GM19438 (cell line): ENCODE measurements around the gene SPEG.

Experiments used
- ATAC-seq: cut with Tn5 transposase; IDR thresholded peaks from one replicate; pipeline ENCODE4 v1.9.1; 2021; ENCODE audit warnings: low read depth; ENCODE audit not compliant: unreplicated experiment

The SPEG gene

DNA sequence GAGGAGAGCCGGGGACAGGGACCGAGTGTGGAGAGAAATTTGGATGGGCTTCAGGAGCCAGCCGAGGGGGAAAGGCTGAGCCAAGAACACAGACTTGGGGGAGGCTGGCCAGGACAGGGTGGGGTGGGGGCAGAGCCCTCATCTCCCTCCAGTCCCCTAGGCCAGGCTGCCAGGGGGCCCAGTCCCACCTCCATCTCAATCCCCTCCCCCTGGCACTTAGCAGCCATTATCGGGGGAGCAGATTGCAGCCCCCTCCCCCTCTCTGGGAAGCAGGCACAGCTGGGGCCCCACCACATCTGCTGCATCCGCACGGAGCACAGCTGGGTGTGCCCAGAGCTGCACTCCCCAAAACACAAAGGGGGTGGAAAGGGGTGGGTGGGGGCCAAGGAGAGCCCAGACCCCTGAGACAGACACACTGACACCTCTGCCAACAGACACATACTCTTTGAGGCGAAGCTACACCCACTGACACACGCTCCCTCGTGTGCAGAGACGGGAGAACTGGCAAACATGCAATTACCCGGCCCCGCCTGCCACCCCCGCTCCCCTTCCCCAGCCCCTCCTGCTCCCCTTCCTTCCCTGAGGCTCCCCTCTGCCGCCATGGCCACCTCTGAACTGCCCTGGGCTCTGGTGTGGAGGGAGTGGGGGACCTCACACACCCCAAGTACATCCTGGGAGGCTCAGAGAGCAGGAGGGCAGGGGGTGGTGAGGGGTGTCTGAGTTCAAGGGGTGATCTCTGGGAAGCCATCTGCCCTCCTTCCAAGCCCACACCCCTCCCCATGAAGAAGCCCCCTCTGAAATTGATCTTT, 74.5 kb downstream of the SPEG start:
- ATAC-seq: peak; percentile 21

DNA sequence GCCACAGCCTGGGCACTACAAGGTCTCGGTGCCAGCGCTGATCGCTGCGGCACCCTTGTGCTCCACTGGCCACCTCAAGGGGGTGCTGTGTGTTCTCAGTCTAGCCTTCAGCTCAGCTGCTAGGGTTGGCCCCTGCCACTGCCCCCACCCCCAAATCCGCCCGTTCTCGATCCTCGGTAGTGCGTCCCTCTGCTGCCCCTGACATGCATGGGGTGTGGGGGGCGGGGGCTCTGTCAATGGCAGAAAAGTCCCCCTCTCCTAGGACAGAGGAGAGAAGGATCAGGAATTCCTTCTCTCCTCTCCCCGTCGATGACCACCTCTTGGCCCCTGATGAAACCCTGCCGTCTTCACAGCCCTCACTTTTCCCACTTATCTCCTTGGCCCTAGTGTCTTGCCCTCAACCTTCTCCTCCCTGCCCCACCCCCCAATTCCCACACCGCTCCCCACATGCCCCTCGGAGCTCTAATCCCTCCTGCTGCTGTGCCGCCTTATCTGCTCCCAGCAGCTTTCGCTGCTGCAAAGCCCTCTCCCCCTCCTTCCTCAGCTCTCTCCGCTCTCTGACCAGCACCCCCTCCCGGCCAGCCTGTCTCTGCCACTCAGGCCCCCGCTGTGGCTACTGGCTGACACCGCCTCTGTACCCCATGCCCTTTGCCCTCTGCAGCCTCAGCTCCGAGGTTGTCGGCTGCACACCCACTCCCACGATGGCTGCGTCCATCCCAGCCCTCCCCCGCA, 75.3 kb downstream of the SPEG start:
- ATAC-seq: peak; percentile 74

DNA sequence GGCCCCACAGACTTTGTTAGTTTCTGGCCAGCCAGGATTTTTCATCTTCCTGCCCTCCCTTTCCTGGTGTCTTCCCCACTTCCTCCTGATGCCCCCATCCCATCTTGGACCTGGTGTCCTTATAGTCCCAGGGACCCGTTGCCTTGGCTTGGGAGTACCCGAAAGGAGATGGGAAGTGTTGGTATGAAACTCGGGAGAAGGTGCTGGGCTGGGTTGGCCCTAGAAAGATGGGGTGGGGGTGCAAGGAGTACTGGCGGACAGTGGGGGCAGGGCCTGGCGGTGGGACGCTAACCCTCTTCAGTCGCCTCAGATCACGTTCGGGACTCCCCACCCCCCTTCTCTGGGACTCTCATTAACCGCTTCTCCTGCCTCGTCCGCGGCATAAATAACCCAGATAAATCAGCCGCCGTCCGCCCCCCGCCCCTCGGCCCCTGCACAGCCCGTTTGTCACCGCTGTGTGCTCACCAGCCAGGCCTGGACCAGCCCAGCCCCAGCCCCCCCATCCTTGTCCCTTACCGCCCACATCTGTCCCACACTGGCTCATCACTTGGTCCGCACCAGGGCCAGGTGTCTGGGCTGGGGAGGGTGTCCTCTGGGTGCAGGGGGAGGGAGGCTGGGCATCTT, 76.0 kb downstream of the SPEG start:
- no peak for ATAC-seq

DNA sequence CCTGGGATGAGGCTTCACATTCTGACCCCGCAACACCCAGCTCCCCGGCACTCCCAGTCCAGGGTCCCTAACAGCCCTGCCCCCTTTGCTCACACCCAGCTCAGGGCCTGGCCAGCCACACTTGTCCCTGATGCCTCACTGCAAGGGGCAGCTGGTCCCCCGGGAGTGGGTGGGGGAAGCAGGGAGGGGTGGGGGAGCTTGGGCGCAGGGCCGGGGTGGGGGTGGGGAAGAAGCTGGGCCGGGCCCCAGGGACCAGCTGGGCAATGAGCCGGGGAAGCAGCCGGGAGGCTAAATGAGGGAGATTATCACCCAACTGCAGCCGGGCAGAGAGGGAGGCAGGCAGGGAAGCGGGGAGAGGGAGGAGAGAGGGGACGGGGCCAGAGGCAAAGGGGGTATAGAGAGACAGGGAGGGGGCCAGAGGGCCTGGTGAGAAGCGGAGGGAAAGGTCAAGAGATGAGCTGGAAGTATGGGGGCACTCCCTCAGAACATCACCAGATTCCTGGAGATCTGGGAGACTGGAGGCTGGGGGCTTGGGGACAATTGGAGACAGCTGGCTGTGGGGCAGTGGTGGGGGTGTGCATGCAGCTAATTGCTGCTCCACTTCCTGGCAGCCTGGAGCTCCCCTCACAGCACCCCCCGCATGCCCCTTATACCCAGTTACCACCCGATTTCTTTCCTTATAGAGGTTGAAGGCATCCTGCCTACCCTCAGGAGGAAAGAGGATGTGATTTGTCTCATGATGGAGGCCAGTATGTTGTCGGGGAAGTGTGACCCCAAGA, 77.1 kb downstream of the SPEG start:
- no peak for ATAC-seq

DNA sequence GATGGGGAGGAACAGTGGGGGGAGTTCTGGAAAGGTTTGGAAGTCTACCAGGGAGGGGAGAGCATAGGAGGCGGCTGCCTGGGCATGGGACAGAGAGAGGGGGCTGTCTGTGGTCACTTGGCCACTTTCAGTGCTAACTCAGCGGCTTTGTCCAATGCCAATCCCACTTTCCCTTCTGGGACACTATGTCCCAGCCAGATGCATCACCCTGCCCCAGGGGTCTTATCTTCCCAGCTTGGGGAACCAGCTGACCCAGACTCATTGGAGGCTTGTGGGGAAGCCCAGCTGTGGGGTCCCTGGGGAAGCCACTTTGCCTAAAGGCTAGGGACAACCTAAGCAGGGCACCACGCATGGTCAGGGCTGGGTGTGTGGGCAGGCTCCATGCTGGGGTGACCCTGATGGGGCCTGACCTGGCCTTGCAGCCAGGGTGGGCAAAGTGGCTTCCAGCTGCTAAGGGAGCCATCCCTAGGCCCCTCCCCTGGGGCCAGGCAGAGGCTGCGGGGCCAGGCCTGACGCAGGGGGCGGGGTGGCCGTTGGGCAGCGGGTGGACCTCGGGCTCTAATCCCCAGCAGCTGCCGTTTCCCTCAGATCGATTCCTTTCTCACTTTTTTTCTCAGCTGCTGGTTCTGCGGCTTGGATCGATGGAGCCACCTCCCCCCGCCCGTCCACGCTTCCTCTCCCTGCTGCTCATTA, 78.0 kb downstream of the SPEG start:
- ATAC-seq: no peak

DNA sequence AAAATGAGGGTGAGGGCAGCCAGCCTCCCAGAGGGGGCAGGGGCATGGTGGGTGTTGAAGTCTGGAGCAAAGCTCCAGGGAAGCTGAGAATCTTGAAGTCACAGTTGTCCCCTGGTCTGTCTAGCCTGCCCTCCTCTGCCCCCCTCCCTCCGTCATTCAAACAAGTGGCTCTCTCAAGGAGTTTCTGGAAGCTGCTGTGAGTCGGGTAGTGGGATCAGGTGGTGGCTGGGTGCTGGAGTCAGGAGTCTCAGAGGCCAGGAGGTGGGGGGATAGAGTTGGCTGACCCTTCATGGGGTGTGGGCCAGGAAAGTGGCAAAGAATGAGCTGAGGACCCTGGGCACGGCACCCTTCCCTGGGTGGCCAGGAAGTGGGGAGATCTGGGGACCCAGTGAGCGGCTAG, 79.1 kb downstream of the SPEG start:
- no peak for ATAC-seq

DNA sequence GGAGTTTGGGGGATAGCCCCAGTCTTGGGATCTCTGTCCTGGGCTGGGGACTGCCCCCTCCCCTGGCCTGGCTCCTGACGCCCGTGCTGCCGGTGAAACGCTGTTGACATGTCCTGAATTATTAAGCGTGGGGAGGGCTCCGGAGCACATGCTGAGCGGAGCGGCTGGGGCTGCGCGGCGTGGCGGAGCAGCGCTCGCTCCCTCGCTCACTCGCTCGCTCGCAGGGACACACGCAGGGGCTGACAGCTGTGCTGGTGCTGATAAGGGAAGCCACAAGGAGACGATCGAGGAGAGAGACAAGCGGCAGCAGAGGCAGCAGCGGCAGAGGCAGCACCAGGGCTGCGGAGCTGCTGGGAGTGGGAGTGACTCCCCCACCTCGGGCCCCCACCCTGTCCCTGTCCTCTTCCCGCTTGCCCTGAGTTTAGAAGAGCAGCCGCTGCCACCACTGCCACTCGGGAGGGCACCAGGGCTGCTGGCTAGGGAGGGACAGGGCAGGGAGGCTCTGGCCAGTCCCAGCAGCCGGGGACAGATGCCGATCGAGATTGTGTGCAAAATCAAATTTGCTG, 79.6 kb downstream of the SPEG start, which contains the start of gene ASIC4:
TSS of gene ASIC4 (plus strand) at position 287 of the 566 bp plus-strand sequence. CDS start at position 530, 243 bp downstream.
- ATAC-seq: no peak

DNA sequence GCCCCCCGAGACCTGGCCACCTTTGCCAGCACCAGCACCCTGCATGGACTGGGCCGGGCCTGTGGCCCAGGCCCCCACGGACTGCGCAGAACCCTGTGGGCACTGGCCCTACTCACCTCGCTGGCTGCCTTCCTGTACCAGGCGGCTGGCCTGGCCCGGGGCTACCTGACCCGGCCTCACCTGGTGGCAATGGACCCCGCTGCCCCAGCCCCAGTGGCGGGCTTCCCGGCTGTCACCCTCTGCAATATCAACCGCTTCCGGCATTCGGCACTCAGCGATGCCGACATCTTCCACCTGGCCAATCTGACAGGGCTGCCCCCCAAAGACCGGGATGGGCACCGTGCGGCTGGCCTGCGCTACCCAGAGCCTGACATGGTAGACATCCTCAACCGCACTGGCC, 80.2 kb downstream of the SPEG start:
- ATAC-seq: no peak

DNA sequence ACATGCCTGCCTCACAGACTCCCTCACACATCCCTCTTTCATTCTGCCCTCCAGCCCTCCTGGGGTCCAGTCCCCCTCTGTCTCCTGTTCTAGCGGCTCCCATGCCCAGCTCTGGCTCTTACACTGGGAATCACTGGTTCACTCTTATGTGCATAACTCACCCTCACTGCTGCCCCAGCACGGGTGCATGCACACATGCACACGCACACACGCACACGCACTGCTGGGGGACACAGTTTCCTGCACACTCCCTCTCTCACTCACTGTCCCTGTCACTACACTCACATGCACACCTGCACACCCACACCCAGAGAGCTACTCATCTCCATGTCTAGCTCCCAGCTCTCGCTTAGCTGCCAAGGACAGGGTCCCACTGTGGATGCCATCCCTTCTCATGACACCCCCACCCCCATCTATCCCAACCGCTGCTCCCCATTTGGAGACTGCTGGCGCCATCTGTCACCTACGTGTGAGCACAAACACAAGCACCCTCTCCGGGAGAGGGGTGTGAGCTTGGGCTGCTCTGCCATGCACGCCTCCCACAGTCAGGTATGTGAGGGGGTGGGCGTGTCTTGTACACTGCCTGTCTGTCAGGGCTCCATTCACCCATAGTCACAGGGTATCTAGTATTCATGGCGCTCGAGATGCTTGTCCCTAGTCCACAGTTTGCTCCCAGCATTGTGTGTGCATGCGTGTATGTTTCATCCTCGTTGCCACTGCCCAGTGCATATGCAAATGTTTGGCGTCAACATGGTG, 81.4 kb downstream of the SPEG start:
- no peak for ATAC-seq

DNA sequence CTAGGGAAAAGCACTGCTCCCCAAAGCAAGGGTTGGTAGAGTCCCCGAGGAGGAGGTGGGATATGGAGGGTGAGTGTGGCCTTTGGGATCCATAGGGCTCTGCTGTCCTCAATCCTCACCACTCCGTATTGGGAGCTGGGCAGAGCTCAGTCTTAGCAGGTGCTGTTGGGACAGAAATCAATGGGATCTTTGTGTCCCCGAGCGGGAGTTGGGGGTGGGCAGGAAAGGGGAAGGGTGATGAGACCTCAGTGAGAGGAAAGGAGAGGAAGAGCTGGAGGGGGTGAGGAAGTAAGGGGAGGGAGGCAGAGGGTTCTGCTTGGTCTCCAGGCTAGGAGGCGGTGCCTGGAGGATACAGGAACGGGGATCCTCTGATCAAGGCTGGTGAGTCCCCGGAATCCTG, 82.2 kb downstream of the SPEG start:
- ATAC-seq: no peak

DNA sequence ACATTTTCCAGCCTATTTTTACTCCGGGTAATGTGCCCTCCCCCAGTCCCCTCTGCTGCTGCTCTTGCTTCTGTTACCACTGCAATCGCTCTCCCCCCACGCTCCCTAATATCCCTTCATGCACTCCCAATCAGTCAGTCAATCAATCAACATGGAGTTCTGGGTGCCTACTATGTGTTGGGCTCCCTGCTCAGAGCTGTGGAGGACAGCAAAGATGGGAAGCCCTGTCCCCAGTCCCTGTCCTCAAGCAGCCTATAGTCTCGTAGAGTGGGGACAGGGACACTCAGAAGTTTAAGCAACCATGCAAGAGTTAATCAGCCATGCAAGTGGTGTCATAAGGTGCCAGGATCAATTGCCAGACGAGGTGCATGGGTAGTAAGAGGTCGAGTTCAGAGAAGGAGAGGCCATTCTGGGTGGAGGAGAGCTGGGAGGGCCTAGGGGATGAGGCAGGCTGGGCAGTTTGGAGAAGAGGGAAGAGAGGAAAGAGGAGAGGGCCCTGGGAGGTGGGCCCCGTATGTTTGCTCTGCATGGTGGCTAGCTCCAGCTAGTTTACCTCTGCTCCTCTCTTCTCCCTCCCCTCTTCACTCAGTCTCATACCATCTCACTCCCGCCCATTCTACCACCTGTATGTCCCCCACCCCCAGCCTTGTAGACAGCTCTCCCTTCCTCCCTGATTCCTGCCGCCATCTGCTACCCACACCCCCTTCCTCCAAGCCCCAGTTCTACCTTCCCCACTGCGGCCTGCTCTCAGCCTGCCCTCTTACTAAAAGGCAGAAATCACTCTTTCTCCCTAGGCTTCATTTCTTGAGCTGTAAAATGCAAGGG, 83.5 kb downstream of the SPEG start:
- ATAC-seq: no peak

DNA sequence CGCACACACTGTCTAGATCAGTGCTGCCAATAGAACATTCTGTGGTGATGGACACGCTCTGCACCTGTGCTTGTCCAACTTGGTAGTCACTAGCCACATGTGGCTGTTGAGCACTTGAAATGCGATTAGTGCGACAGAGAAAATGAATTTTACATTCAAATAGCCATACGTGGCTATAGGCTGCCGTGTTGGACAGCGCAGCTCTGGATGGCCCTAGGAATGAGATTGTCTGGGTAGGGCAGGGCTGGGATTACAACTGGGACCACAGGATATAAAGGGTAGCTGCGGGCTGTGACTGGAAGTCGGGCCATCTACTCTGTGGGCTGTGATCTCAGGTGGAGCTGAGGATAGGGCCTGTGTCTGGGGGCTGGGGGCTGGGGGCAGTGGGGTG, 84.9 kb downstream of the SPEG start:
- no peak for ATAC-seq

DNA sequence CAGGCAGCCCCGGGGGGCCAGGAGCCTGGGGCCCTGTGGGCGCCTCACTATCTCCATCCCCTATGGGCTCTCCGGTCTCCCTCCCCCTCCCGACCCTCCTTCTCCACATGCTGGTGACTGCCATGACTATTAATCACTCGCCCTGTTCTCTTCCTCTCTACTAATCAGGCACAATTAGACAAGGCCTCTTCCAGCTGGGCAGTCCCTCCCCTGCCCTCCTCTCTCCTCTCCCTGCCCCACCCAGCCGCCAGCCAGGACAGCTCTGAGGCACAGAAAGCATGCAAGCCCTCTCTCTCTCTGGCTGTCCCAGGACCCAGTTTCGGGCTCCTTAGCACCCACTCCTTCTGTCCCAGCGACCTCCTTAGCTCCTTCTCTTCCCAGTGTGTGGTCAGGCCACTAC, 85.4 kb downstream of the SPEG start:
- no peak for ATAC-seq

DNA sequence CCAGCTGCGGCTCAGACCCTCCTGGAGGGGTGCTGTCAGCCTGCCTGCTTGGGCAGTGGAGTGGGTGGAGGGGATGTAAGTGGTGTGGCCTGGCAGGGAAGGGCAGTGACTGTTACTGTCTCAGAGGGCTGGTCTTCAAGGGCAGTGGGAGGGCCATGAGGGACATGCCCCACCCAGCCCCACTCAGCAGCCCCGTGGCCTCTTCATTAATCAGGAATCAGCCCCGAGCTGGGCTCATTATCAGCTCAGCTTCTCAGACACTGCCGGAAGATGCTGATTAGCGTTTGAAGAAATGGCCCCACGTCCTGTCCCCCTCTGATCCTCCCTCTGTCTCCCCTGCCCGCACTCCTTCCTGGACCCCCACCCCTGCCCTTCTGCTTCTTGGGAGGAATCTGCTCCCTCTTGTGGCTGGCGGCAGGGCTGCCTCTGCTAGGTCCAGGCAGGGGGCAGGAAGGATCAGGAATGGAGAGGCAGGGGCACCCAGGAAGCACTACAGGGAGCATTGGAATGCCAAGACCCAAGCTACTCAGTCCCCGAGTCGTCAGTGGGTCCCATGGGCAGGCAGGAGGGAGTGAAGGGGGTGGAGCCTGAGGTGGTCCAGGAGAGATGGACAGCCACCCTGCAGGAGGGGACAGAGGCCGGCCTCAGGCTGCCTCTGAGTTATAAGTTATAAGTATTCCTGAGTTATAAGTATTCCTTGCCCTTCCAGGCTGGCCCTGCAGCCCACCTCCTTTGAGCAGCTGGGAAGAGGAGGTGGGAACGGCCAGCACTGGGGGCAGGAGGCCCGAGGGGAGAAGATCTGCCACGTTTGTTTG, 86.6 kb downstream of the SPEG start:
- no peak for ATAC-seq

DNA sequence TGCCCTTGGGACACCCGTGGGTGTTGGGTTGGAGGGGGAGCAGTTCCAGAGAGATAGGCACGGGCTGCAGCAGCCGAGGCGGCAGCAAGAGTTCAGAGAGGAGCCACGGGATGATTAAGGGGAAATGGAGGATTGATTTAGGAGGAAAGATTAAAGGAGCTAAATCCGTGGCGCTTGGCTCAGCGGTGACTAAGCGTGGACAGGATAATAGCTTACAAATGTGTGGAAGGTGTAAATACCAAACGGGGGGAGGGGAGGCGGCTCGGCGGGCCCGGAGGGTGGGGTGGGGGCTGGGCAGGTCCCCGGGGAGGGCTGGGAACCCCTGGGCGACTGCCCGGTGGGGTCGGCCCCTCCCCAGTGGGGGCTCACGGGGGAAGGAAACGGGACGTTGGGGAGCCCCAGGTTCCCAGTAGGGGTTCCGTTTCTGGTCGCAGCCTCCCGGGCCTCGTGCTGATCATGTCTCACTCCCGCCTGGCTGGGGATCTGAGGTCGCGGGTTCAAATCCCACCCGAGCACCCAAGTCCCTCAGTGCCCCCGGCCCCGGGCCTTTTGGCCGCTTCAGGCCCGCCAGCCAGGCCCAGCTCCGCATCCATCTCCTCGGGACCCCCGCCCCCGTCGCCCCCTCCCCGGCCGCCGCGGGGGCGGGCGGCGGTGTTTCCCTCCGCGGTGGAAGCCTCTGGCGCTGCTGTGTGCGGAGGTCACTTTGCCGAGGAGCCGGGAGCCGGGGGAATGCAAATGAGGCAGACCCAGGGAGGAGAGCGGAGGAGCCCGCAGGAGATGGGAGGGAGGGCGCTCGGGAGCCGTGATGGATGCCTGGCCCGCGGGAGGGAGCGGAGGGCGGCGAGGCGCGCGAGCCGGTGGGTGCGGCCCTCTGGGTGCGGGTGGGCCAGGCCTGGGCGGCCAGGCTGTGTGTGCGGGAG, 87.7 kb downstream of the SPEG start:
- no peak for ATAC-seq

DNA sequence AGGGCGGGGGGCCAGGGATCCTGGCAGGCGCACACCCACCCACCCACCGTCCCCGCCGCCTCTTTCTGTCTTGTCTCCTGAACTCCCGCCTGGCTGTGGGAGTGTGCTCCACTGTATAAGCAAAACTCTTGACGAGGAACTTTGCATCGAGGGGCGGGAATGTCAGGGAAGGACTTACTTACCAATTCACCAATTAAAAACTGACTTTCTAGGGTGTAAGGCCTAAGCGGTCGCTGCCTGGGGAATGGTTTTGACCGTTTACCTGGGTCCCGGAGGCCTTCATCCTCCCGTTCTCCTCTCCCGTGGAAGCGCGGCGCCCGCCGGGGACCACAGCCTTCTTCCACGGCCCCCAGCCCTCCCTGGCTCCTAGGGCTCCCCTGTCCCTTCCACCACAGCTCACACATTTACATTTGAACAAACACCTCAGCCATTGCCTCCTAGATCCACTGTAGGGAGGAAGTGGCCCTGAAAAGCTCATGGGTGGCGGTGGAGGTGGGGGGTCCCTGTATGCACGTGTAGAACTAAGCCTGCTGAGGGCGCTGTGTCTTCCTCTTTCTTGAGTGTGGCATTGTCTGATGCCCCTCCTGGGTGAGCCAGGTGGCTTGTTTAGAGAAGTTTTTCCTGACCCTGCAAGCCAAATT, 88.5 kb downstream of the SPEG start:
- ATAC-seq: no peak
